Prostate gland (tissue), 2 donors: ENCODE data around the gene NUP210L. TPM values are rescaled to one million over a fixed set of nuclear protein-coding genes. Genes with fewer than 3 reads are reported as not detected.

Source experiments
- DNase-seq: peaks from one replicate; pipeline ENCODE4 v3.0.0-alpha.2; 2019; ENCODE audit warnings: low spot score
- H3K27ac ChIP-seq, 2 donors: fragments of 200-600 bp; sonication (generic); 2 replicates each; pipeline ENCODE4 v1.5.1; 2017 to 2019
- H3K27me3 ChIP-seq: fragments of 200-600 bp; sonication (generic); replicated peaks from 2 replicates; pipeline ENCODE4 v1.5.1; 2019; ENCODE audit not compliant: insufficient read depth
- H3K36me3 ChIP-seq, 2 donors: fragments of 200-600 bp; sonication (generic); 1 replicate in 1 of 2; 2 replicates in 1 of 2; pipeline versions ENCODE4 v1.5.1 to v1.8.1; 2017 to 2019
- H3K4me1 ChIP-seq: fragments of 200-600 bp; sonication (generic); replicated peaks from 2 replicates; pipeline ENCODE4 v1.5.1; 2019
- H3K4me3 ChIP-seq, 2 donors: fragments of 200-600 bp; sonication (generic); 2 replicates each; pipeline ENCODE4 v1.5.1; 2017 to 2019
- H3K9me3 ChIP-seq: fragments of 200-600 bp; sonication (generic); 2 replicates; pipeline ENCODE4 v1.5.1; 2017
- CTCF ChIP-seq, 4 experiments: fragments of 200-600 bp in 2 of 4; fragments of 450-650 bp in 2 of 4; sonication (generic) in 2 of 4; IDR thresholded peaks; 1 replicate in 3 of 4; 2 replicates in 1 of 4; pipeline ENCODE4 v1.5.1; 2016 to 2019; ENCODE audit warnings: antibody characterized with exemption in 4 of 4, mild to moderate bottlenecking in 2 of 4, moderate library complexity in 2 of 4
- POLR2A ChIP-seq: fragments of 450-650 bp; IDR thresholded peaks from one replicate; pipeline ENCODE4 v1.6.1; 2016; ENCODE audit warnings: antibody characterized with exemption, mild to moderate bottlenecking
- POLR2AphosphoS5 ChIP-seq: sonication (generic); formaldehyde crosslinking; IDR thresholded peaks from one replicate; pipeline ENCODE4 v1.6.1; 2017; ENCODE audit warnings: antibody characterized with exemption
- WGBS: methylation state at CpG from one replicate; pipeline ENCODE4 v1.1.5; 2018; 5-methylcytosine and 5-hydroxymethylcytosine counted together
- intact Hi-C: fragments of 100-400 bp; cut with DNase I; formaldehyde crosslinking; loops from one replicate; pipeline ENCODE4 v1.14.2; 2022
- total RNA-seq, 2 donors: library from RNA; depleted of rRNA; stranded (reverse); fragments of >200 nt; gene quantifications; one replicate each; pipeline ENCODE4 v1.1.0, GENCODE V29; 2016

NUP210L gene
- total RNA-seq, 2 donors from 2014 or later: 0.05 to 5.7 TPM

- WGBS: 65% methylated on average over 3 of the region's 3 CpGs
- Histone ChIP-seq H3K9me3 (no peaks in the 10 kb centered on the region), H3K27ac (no peak overlapping the region), H3K36me3 (no peaks in the 10 kb centered on the region), H3K27me3 (no peaks in the 10 kb centered on the region), H3K4me3 (no peak overlapping the region), H3K4me1 (no peaks in the 10 kb centered on the region)
- intact Hi-C loops: loop anchor here (10.0 kb wide), 1 partner anchor 142 kb away; no protein-coding TSS in a partner anchor
- TF ChIP-seq POLR2AphosphoS5 (no peak), CTCF (IDR thresholded peaks at IDR 0.05) (no peak), POLR2A (no peak)
- no peak for DNase-seq
Measured at GRCh38 chr1:154192476-154192875, 37.6 kb upstream of the NUP210L start.

- H3K9me3 ChIP-seq: no peaks in the 10 kb centered on the region
- no peak for TF ChIP-seq CTCF (IDR thresholded peaks at IDR 0.05)
- TF ChIP-seq POLR2A: no peak
- TF ChIP-seq POLR2AphosphoS5: no peak
- no peak for DNase-seq
- H3K36me3 ChIP-seq: no peaks in the 10 kb centered on the region
- H3K27me3 ChIP-seq: no peaks in the 10 kb centered on the region
- no peak within 1 kb of the TSS for H3K27ac ChIP-seq
- 13% methylated on average over 1 of the region's 1 CpG for WGBS
- no peaks in the 10 kb centered on the region for H3K4me1 ChIP-seq
- H3K4me3 ChIP-seq: no peak within 1 kb of the TSS
- intact Hi-C loops: loop anchor here (10.0 kb wide), 1 partner anchor 143 kb away; no protein-coding TSS in a partner anchor
Measured at GRCh38 chr1:154191990-154192461, 37.2 kb upstream of the NUP210L start, which contains the start of gene TPM3. Gene TPM3, minus strand, starts transcription at chr1:154192100. Its CDS starts 82 bp downstream, at chr1:154192018.

GRCh38 chr1:154190550-154190949 lies 35.7 kb upstream of the NUP210L start:
- Histone ChIP-seq H3K27ac (no peak overlapping the region), H3K4me3 (no peak overlapping the region), H3K36me3 (no peaks in the 10 kb centered on the region), H3K9me3 (no peaks in the 10 kb centered on the region), H3K4me1 (no peaks in the 10 kb centered on the region), H3K27me3 (no peaks in the 10 kb centered on the region)
- DNase-seq: no peak
- intact Hi-C loops: loop anchor here (10.0 kb wide), 1 partner anchor 144 kb away; no protein-coding TSS in a partner anchor
- WGBS: 6% methylated on average over 1 of the region's 1 CpG
- TF ChIP-seq POLR2AphosphoS5: peak; percentile 10
- TF ChIP-seq POLR2A: no peak
- no peak for TF ChIP-seq CTCF (IDR thresholded peaks at IDR 0.05)

- Histone ChIP-seq H3K4me1 (no peaks in the 10 kb centered on the region), H3K4me3 (no peak overlapping the region), H3K27ac (no peak overlapping the region), H3K27me3 (no peaks in the 10 kb centered on the region), H3K9me3 (no peaks in the 10 kb centered on the region), H3K36me3 (no peaks in the 10 kb centered on the region)
- intact Hi-C loops: loop anchor here (10.0 kb wide), 1 partner anchor 192 kb away; the partner anchor contains the start of gene RPS27
- DNase-seq: no peak
- no peak for TF ChIP-seq CTCF (IDR thresholded peaks at IDR 0.05)
- TF ChIP-seq POLR2AphosphoS5: peak; percentile 18
- WGBS: 16% methylated on average over 2 of the region's 2 CpGs
Measured at GRCh38 chr1:154186852-154187501, 32.1 kb upstream of the NUP210L start.

- WGBS: 37% methylated on average over 1 of the region's 1 CpG
- H3K27ac ChIP-seq: no peak overlapping the region
- H3K27me3 ChIP-seq: no peaks in the 10 kb centered on the region
- DNase-seq: peak; percentile 39
- H3K36me3 ChIP-seq: no peaks in the 10 kb centered on the region
- TF ChIP-seq CTCF (IDR thresholded peaks at IDR 0.05) (peak in 2 of 4 experiments; percentile 33 to 51), POLR2AphosphoS5 (peak; percentile 15), POLR2A (no peak)
- H3K4me1 ChIP-seq: no peaks in the 10 kb centered on the region
- intact Hi-C loops: loop anchor here (10.0 kb wide), 1 partner anchor 191 kb away; the partner anchor contains the start of gene RPS27
- no peak overlapping the region for H3K4me3 ChIP-seq
- no peaks in the 10 kb centered on the region for H3K9me3 ChIP-seq
Measured at GRCh38 chr1:154186177-154186576, 31.3 kb upstream of the NUP210L start.
